GM23338 (cell line): ENCODE results near the gene CECR2. TPM values are rescaled to one million over a fixed set of nuclear protein-coding genes. Genes with fewer than 3 reads are reported as not detected.

Experiments
- ATAC-seq: fragments of 200-7000 bp; cut with Tn5 transposase; 3 replicates; pipeline ENCODE4 v1.9.1; 2020
- DNase-seq: peaks from one replicate; pipeline ENCODE4 v3.0.0-alpha.2; 2015; ENCODE audit warnings: low spot score
- H2AFZ ChIP-seq: fragments of 200-600 bp; sonication (generic); 2 replicates; pipeline ENCODE4 v1.8.0; 2016; ENCODE audit warnings: antibody characterized with exemption, mild to moderate bottlenecking, moderate library complexity
- H3F3A ChIP-seq: fragments of 200-600 bp; sonication (generic); replicated peaks from 2 replicates; pipeline ENCODE4 v1.8.0; 2017; ENCODE audit warnings: antibody characterized with exemption, mixed run types, low read depth
- H3K27ac ChIP-seq: fragments of 200-600 bp; sonication (generic); 2 replicates; pipeline ENCODE4 v1.6.1; 2016; ENCODE audit warnings: low read depth
- H3K27me3 ChIP-seq: fragments of 200-600 bp; sonication (generic); 2 replicates; pipeline ENCODE4 v1.8.0; 2016; ENCODE audit warnings: mild to moderate bottlenecking, mixed run types, moderate library complexity; ENCODE audit not compliant: insufficient read depth
- H3K36me3 ChIP-seq: fragments of 200-600 bp; sonication (generic); 2 replicates; pipeline ENCODE4 v1.8.0; 2016; ENCODE audit warnings: mild to moderate bottlenecking; ENCODE audit not compliant: insufficient read depth
- H3K4me1 ChIP-seq: fragments of 200-600 bp; sonication (generic); 2 replicates; pipeline ENCODE4 v1.8.0; 2016; ENCODE audit warnings: mild to moderate bottlenecking, moderate library complexity; ENCODE audit not compliant: insufficient read depth
- H3K4me2 ChIP-seq: fragments of 200-600 bp; sonication (generic); 2 replicates; pipeline ENCODE4 v1.7.1; 2017; ENCODE audit warnings: mixed run types
- H3K4me3 ChIP-seq: fragments of 200-600 bp; sonication (generic); 2 replicates; pipeline ENCODE4 v1.6.1; 2016; ENCODE audit warnings: mixed run types
- H3K79me2 ChIP-seq: fragments of 200-600 bp; sonication (generic); replicated peaks from 2 replicates; pipeline ENCODE4 v1.8.0; 2017; ENCODE audit warnings: mild to moderate bottlenecking; ENCODE audit not compliant: insufficient read depth
- H3K9me2 ChIP-seq: fragments of 200-600 bp; sonication (generic); 2 replicates; pipeline ENCODE4 v1.8.0; 2017; ENCODE audit not compliant: insufficient read depth
- H4K20me1 ChIP-seq: fragments of 200-600 bp; sonication (generic); replicated peaks from 2 replicates; pipeline ENCODE4 v1.8.0; 2017; ENCODE audit warnings: mild to moderate bottlenecking; ENCODE audit not compliant: insufficient read depth
- H3K27ac Mint-ChIP-seq: 2 replicates; pipeline ENCODE4 v1.8.0; 2020; ENCODE audit warnings: inconsistent platforms, mild to moderate bottlenecking, moderate library complexity, mixed read lengths
- H3K27me3 Mint-ChIP-seq: 3 replicates; pipeline ENCODE4 v1.8.0; 2022; ENCODE audit warnings: low read depth, mild to moderate bottlenecking, moderate library complexity, mixed read lengths, inconsistent platforms; ENCODE audit not compliant: insufficient read depth, poor library complexity
- H3K36me3 Mint-ChIP-seq: 3 replicates; pipeline ENCODE4 v1.8.0; 2021; ENCODE audit warnings: low read depth, mild to moderate bottlenecking, inconsistent platforms, moderate library complexity, mixed read lengths
- H3K4me1 Mint-ChIP-seq: 3 replicates; pipeline ENCODE4 v1.8.0; 2020; ENCODE audit warnings: mild to moderate bottlenecking, inconsistent platforms, mixed read lengths
- H3K4me3 Mint-ChIP-seq: 3 replicates; pipeline ENCODE4 v1.8.0; 2021; ENCODE audit warnings: moderate library complexity, mild to moderate bottlenecking, inconsistent platforms, mixed read lengths
- H3K9me3 Mint-ChIP-seq: 3 replicates; pipeline ENCODE4 v1.8.0; 2020; ENCODE audit warnings: moderate library complexity, mild to moderate bottlenecking, inconsistent platforms, mixed read lengths
- CREB1 ChIP-seq: fragments of 250-450 bp; sonication (Bioruptor Pico); IDR thresholded peaks from 2 replicates; pipeline ENCODE4 v1.5.0; 2020; ENCODE audit warnings: low read depth, mild to moderate bottlenecking, moderate library complexity
- EZH2phosphoT487 ChIP-seq: fragments of 200-600 bp; sonication (generic); IDR thresholded peaks from one replicate; pipeline ENCODE4 v1.8.1; 2018; ENCODE audit warnings: antibody characterized with exemption; ENCODE audit not compliant: unreplicated experiment
- NANOG ChIP-seq: IDR thresholded peaks from 2 replicates; pipeline ENCODE4 v1.6.1; 2016; ENCODE audit warnings: antibody characterized with exemption, borderline replicate concordance
- POLR2AphosphoS5 ChIP-seq: IDR thresholded peaks from 2 replicates; pipeline ENCODE4 v1.6.1; 2016; ENCODE audit warnings: antibody characterized with exemption, low read depth
- STAT1 ChIP-seq: IDR thresholded peaks from one replicate; pipeline ENCODE4 v1.6.1; 2016; ENCODE audit warnings: antibody characterized with exemption; ENCODE audit not compliant: unreplicated experiment
- ZNF114 ChIP-seq: fragments of 250-450 bp; sonication (Bioruptor Pico); IDR thresholded peaks from 2 replicates; pipeline ENCODE4 v1.5.0; 2020; ENCODE audit warnings: mild to moderate bottlenecking, moderate library complexity
- polyA plus RNA-seq: library from polyadenylated mRNA; unstranded; fragments of >200 nt; fragmentation: Nextera tagmentation; extraction: Ambion mirVana; gene quantifications from 2 replicates; pipeline ENCODE4 v1.2.1, GENCODE V29; 2016
- total RNA-seq: library from RNA; depleted of rRNA; stranded (reverse); fragments of >200 nt; shearing (Covaris generic); gene quantifications from 2 replicates; pipeline ENCODE4 v1.2.3, GENCODE V29; 2014
- TF ChIP-seq, protein P1 (sequence below): IDR thresholded peaks from one replicate; pipeline ENCODE4 v1.6.1; 2018; ENCODE audit warnings: antibody characterized with exemption; ENCODE audit not compliant: unreplicated experiment
- TF ChIP-seq, protein P2 (sequence below), 2 experiments: fragments of 200-600 bp in 1 of 2; sonication (generic) in 1 of 2; conservative IDR thresholded peaks; 2 replicates each; pipeline versions ENCODE4 v1.5.1 to v1.6.1; 2016 to 2017; ENCODE audit warnings: antibody characterized with exemption in 2 of 2, low read depth in 2 of 2, mild to moderate bottlenecking in 2 of 2, moderate library complexity in 1 of 2

Gene CECR2
- total and polyA plus RNA-seq, 2 experiments from 2014 or later = 18.4 to 110 TPM

DNA sequence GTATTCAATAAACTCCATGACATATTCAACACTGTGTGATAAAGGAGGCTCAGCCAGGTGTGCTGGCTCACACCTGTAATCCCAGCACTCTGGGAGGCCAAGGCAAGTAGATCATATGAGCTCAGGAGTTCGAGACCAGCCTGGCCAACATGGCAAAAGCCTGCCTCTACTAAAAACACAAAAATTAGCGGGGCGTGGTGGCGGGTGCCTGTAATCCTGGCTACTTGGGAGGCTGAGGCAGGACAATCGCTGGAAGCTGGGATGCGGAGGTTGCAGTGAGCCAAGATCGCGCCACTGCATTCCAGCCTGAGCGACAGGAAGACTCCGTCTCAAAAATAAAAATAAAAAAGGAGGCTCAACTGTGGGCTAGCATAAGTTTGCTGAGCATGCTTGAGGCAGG is 189.9 kb downstream of the CECR2 start (continued):
- TF ChIP-seq, protein P1, sequence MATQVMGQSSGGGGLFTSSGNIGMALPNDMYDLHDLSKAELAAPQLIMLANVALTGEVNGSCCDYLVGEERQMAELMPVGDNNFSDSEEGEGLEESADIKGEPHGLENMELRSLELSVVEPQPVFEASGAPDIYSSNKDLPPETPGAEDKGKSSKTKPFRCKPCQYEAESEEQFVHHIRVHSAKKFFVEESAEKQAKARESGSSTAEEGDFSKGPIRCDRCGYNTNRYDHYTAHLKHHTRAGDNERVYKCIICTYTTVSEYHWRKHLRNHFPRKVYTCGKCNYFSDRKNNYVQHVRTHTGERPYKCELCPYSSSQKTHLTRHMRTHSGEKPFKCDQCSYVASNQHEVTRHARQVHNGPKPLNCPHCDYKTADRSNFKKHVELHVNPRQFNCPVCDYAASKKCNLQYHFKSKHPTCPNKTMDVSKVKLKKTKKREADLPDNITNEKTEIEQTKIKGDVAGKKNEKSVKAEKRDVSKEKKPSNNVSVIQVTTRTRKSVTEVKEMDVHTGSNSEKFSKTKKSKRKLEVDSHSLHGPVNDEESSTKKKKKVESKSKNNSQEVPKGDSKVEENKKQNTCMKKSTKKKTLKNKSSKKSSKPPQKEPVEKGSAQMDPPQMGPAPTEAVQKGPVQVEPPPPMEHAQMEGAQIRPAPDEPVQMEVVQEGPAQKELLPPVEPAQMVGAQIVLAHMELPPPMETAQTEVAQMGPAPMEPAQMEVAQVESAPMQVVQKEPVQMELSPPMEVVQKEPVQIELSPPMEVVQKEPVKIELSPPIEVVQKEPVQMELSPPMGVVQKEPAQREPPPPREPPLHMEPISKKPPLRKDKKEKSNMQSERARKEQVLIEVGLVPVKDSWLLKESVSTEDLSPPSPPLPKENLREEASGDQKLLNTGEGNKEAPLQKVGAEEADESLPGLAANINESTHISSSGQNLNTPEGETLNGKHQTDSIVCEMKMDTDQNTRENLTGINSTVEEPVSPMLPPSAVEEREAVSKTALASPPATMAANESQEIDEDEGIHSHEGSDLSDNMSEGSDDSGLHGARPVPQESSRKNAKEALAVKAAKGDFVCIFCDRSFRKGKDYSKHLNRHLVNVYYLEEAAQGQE = no peak
- TF ChIP-seq NANOG (no peak), CREB1 (CRISPR knock-in tag) (no peak), POLR2AphosphoS5 (no peak), ZNF114 (CRISPR knock-in tag) (no peak), EZH2phosphoT487 (no peak)

DNA sequence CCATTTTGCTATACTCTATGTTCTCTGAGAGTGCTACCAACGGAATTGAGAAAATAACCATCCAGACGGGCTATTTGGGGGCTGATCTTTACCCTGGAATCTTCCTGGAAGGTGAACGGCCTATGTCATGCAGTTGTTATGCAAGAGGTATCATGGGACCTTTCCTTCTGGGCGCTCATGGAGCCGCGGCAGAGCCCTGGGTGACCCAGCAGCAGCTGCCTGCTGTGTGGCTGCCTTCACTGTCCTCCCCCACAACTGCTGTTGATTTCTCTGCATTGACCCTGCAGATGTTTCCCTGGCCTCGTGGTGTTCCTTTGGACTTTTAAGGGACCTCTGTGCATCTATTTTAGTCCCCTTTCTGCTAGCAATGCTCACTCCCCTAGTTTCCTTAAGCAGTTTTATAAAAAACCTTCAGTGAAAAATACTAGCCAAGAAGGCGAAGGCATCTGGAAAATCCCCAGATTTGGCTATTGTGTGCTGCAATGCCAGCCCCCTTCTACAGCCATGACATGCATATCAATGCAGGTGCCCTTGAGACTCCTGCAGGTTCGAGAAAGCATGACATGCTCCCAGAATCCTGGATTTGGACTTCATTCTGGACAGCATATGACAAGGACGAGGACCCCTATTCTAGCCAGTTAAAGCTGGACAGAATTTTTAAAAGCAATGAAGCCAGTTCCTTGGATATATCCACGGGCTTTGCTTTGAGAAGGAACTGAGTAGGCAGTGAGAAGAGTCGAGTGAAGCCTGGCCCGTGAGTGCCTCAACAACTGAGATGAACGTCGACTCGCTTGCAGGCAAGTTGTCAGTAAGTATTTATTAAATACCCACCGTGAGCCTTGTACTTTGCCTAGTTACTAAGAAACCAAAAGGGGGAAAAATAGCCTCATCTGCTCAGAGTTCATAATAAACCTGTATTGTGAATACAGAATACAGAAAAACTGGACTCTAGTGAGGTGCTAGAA is 193.9 kb downstream of the CECR2 start, which contains the start of gene SLC25A18:
TSS of gene SLC25A18 (plus strand) at position 593 of the 965 bp plus-strand sequence. CDS start 16,447 bp downstream, outside the sequence.
- H3K27ac ChIP-seq = peak within 1 kb of the TSS; percentile 72
- peaks cover 3% of the 10 kb centered on the region; the same call in 1 of the 2 replicates for H4K20me1 ChIP-seq
- peak; percentile 79 for ATAC-seq
- Mint-ChIP-seq H3K27me3 (peaks cover 38% of the 10 kb centered on the region), H3K4me3 (peak within 1 kb of the TSS; percentile 26; the same call in 2 of the 3 replicates), H3K27ac (peak within 1 kb of the TSS; percentile 95), H3K9me3 (peaks cover 25% of the 10 kb centered on the region), H3K36me3 (peaks cover 40% of the 10 kb centered on the region), H3K4me1 (peaks cover 26% of the 10 kb centered on the region)
- H2AFZ ChIP-seq = no peak within 1 kb of the TSS
- peak; percentile 84 for DNase-seq
- peaks cover 8% of the 10 kb centered on the region; the same call in 1 of the 2 replicates for H3F3A ChIP-seq
- peaks cover 25% of the 10 kb centered on the region for H3K4me1 ChIP-seq
- H3K79me2 ChIP-seq = no peaks in the 10 kb centered on the region
- TF ChIP-seq POLR2AphosphoS5 = peak; percentile 30
- TF ChIP-seq CREB1 (CRISPR knock-in tag) = 0 out of 2 replicates have a peak, but pooled peaks have one; percentile 2
- no peak for TF ChIP-seq STAT1
- TF ChIP-seq, protein P2, sequence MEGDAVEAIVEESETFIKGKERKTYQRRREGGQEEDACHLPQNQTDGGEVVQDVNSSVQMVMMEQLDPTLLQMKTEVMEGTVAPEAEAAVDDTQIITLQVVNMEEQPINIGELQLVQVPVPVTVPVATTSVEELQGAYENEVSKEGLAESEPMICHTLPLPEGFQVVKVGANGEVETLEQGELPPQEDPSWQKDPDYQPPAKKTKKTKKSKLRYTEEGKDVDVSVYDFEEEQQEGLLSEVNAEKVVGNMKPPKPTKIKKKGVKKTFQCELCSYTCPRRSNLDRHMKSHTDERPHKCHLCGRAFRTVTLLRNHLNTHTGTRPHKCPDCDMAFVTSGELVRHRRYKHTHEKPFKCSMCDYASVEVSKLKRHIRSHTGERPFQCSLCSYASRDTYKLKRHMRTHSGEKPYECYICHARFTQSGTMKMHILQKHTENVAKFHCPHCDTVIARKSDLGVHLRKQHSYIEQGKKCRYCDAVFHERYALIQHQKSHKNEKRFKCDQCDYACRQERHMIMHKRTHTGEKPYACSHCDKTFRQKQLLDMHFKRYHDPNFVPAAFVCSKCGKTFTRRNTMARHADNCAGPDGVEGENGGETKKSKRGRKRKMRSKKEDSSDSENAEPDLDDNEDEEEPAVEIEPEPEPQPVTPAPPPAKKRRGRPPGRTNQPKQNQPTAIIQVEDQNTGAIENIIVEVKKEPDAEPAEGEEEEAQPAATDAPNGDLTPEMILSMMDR (conservative IDR thresholded peaks at IDR 0.05; ENCODE audit: low read depth in 2 of 2) = peak; percentile 17 to 47; a peak in 3 of 4 replicates
- H3K27me3 ChIP-seq = no peaks in the 10 kb centered on the region
- H3K9me2 ChIP-seq = no peaks in the 10 kb centered on the region
- peak within 1 kb of the TSS; percentile 40 for H3K4me2 ChIP-seq
- no peak within 1 kb of the TSS for H3K4me3 ChIP-seq
- peaks cover 12% of the 10 kb centered on the region for H3K36me3 ChIP-seq
